ELF-1 (cell line): ENCODE data around the gene TTYH3.

Experiments
- DNase-seq: peaks from one replicate; pipeline ENCODE4 v3.0.0-alpha.2; 2016; ENCODE audit warnings: low read depth, low spot score

TTYH3 gene

DNA sequence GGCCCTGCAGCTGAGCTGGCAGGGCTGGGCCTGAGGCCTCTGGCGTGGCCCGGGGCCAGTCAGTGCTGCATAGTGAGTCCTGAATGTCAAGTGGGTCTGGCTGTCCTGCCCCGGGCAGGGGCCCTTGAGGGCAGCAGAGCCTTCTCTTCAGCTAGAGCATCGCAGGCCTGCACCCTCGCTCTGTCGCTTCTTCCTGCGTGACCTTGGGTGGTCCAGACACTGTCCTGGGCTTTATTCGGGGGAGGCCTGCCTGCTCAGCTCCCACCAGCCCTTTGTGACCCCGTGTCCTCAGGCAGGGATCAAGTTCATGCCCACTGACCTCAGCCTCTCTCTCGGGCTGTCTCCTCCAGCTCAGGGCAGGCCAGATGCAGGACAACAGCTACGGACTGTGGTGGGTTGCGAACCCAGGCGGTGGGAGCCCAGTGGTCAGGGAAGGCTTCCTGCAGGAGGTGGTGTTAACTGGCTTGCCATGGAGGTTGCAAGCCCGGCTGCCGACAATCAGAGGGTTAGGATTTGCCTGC, 3.4 kb downstream of the TTYH3 start:
- DNase-seq = no peak

DNA sequence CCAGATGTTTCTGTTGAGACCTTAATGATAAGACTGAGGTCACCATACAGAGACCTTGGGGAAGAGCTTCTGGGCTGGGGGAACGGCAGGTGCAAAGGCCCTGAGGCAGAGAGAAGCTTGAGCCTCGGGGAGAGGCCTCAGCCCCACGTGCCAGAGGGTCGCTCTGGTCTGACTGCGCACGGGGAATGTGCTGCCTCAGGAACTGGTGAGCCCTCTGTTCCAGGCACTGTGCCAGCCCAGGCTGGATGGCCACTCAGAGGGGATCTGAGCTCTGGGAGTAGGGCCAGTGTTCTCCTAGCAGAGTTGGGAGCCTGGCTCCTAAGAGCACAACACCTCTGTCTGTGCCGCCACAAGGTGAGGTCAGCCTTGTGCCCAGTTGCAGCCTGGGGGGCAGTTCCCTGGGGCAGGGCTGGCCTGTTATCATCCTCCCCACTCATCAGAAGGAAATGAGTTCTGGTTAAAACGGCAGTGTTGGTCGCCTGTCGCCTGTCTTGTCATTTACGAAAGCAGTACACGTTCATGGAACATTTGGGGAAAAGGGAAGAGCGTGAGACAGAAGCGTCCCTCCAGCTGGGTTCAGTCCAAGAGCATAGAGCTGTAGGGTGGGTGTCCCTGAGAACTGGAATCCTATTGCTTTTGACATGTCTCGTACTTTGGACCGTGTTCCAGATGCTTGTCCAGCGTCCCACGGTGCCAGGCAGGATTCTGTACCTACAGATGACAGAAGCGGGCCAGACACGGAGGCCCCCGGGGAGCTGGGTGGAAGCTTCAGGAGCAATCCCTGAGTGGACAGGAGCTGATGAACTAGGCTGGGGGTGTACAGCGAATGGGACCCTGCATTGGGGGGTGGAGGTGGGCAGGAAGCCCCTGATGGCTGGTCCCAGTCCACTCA, 4.3 kb downstream of the TTYH3 start:
- no peak for DNase-seq

DNA sequence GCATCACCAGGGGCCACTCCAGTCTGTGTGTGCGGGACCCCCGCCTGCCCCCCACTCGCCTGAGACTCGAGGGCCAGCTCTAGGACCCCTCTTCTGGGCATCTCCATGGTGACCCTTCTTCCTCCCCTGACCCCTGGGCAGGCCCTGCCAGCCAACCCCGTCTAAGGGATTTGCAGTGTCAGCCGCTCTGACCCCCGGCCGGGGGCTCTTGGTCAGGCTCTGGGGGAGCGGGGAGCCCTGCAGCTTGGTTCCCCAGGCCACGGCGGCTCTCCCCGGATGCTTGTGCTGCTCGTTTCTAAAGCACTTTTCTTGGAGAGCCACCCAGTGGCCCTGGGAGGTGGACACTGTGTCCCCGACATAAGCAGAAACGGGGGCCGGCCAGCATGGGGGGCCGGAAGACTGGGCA, 5.3 kb downstream of the TTYH3 start:
- DNase-seq = no peak

DNA sequence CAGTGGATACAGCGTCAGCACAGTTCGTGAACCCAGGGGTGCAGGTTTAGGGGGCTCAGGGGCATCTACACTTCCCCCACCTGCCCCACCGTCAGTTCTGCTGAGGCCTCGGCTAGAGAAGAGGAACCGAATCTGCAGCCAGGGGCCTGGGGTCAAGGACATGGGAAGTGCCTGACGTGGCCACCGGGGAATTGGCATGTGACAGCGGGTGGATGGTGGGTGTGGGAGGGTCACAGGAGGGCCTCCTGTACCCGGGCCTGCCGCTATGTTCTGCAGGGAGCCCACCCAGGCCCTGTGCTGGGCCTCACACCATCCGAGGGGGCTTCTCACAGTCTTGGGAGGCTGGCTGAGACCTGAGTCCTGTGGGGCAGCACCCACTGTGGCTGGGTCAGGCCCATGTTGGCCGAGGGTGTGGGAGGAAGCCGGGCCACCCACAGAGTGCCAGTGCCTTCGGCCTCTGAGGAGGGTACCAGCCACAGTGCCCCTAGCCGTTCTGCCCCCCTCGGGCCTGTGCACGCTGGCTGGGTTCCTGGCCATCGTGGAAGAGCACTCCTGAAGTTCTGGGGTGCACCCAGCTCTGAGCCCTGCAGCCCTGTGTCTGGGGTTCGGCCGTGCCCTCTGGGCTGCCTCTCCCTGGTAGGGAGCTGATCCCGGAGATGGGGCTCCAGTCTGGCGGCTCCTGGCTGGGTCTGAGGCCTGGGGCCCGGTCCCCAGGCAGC, 5.9 kb downstream of the TTYH3 start:
- no peak for DNase-seq

DNA sequence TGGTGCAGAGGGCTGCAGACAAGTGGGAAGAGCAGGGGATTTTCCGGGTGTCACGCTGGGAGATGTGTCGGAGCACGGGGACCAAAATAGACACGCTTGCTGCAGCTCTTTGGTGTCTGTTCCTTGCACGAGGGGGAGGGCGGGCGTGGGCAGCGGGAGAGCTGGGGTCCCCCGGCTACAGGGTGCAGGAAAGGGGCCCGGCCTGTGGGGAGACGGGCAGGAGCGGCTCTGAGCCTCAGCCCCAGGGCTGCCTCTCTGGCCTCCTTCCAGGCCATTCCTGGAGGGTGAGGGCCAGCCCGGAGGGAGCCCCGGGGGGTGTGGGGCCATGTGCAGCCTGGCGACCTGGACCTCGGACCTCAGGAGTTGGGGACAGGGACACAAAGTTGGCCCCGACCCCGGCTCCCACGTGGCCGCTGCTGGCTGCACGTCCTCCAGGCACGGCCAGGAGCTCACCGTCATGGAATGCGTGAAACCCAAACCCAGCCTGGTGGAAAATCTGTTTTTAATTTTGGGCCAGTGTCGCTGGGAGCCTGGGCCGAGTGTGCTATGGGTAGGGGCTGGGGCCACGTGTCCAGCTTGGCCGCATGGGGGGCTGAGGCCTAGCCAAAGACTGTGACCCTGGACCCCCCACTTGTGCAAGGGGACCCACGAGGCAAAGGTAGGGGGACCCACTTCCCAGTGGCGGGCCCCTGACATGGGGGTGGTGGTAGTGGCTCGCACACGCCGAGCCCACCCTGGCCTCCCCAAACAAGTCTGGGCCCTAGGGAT, 6.6 kb downstream of the TTYH3 start:
- no peak for DNase-seq

DNA sequence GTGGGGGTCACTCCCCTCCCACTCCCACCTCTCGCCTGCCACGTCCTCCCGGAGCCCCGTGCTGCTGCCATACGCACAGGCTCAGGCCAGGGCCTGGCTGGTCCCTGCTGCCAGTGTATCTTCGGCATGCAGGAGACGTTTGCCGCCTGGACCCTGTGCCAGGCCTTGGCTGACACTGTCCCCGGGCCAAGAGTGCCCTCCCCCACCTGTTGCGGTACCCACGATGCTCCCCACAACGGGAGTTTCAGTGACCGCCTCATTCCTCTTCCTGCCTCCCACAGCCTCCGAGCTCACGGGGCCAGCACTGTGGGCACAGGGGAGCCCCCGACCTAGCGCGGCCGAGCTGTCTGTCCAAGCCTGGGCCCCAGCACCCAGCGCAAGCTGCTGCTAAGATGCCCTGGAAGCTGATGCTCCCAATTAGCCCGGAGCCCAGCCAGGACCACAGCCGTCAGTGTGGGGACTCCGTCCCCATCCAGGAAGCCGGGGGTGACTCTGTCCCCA, 7.4 kb downstream of the TTYH3 start:
- no peak for DNase-seq

DNA sequence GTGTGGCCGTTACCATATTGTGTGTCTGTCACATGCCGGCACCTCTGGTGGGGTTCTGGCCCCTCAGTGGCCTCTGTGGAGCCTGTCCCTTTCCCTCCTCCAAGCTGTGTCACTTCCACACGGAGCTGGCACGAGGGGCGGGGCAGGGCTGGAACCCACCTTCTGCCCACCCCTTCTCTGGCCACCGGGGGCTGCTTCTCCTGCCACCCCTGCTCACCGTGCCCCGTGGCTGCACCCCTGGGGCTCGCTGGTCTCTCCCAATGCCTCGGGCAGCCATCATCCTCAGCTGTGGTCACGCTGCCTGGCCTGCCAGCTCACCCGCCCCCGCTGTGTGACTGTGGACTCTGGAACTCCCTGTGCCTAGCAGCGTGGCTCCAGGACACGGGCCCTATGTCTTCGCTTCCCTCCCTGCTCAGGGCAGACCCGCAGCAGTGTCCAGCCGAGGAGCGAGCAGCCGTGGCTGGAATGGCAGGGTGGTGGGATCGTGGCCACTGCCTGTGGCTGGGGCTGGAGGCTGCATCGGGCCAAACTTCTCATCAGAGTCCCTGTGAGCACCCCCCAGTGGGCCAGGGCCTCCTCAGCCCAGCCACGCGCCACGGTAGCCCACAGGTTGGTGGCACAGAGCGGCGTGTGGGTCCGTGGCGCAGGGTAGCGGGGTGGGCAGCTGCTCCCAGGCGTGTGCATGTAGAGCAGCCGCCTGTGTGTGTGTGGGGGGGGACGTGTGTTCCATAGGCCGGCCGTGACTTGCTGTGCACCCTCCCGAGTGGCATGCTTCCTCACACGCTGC, 8.1 kb downstream of the TTYH3 start:
- DNase-seq = no peak

DNA sequence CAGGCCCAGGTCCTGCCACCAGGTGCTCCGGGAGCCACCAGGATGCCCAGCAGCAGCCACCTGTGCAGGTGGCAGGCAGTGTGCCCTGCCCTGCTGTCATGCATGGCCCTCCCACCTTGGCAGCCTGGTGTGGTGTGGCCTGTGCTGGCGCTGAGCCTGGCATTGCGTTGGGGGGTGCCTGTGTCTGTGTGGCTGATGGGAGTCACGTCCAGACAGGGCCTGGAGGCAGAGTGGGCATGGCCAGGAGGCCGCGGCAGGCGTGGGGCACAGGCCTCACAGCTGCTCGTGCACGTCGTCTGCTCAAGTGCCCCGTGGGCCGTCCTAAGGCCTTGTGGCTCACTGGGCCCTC, 8.7 kb downstream of the TTYH3 start:
- no peak for DNase-seq

DNA sequence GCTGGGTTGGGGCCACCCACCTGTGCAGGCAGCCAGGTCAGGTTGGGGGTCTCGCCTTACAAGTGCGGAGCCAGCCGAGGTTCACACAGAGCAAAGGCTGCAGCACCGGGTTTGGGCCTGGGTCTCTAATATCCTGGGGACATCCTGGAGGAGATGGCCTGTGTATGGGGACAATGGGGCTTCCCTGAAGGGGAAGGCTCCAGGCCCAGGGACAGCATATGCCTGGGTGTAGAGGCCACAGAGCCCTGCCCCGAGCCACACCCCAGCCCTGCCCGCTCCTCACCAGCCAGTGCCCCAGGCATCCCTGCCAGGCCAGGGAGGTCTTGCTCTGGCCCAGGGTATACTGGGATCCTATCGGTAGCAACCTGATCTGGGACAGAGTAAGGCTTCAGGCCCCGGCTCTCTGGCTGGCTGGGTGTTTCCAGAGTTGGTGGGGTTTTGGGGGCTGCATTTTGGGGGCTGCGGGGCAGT, 9.1 kb downstream of the TTYH3 start:
- peak; percentile 61 for DNase-seq

DNA sequence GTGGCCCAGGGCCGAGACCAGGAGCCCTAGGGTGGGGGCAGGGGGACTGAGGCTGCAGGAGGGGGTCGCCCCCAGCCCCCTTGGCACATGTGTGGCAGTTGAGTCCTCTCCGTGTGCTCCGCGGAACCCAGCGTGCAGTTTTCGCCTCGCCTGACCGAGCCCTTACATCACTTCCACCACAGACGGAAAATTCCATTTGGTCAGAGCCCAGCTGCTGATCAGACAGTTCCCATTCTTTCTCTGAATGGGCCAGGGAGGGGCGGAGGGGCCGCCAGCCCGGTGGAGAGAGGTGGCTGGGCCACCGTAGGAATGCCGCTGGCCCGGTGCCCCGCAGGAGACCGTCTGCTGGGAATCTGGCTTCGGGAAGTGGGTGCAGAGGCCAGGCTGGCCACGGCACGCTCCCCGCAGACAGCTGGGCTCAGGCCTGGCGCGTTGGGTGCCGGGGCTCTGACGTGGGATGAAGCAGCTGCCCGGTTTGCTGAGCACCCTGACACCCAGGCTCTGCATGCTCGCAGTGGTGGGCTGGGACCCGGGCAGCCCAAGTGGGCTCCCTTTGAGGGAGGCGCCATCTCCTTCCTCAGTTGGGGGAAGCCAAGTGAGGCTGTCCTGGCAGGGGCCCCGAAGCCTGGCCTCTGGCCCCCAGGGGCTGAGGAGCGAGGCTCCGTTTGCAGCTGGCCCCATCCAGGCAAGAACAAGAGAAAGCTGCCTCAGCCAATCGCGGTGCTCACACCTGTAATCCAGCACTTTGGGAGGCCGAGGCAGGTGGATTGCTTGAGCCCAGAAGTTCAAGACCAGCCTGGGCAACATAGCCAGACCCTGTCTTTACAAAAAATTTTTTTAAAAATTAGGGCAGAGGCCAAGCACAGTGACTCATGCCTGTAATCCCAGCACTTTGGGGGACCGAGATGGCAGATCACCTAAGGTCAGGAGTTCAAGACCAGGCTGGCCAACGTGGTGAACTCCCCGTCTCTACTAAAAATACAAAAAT, 9.9 kb downstream of the TTYH3 start:
- peak; percentile 94 for DNase-seq

DNA sequence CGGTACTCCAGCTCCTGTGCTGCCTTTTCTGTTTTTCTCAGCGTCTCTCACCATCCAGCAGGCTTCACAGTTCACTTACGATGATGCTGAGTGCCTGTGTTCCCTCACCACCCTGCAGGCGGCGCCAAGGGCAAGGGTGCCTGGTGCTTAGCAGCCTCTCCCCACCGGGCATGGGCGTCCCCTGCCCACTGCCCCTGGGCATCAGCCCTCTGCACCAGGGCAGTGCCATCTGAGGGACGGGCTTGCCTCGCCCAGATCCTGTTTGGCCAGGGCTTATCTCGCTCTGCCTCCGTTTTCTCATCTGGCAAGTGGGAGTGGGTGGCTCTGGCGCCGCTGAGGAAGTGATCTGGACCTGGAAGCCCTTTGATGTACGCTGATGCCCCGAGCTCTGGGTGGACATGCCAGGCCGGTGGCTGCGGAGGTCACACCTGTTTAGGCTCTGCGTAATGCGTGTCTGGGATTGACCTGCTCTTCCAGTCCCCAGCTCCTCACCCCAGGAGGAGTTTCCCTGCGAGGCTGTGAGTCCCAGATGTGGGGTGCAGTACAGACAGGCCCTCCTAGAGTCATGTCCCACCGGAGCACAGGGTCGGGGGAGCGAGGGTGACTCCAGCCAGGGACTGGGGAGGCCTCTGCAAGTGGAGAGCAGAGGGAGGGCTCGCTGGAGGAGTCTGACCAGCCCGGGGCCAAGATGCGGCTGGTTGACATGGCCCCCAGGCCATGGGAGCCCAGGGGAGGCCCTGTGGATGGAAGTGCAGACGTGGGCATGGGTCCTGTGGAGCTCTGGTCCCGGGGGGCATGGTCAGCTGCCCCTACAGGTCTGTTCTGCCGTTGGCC, 11.8 kb downstream of the TTYH3 start:
- DNase-seq = peak; percentile 54

DNA sequence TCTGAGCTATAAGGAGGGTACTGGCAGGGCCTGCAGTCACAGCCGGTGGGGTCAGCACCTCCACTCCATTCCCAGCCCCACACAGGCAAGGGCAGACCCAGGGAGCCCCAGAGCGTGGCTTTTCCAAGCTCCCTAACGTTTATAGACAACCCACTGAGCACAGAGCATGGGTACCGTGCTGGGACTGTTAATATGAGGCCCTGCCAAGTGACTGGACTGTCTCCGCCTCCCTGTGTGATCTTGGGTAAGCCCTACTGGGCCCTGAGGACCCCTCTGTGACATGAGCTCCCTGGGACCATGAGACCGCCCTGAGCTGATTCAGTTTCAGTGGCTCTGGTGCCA, 12.4 kb downstream of the TTYH3 start:
- DNase-seq = no peak

DNA sequence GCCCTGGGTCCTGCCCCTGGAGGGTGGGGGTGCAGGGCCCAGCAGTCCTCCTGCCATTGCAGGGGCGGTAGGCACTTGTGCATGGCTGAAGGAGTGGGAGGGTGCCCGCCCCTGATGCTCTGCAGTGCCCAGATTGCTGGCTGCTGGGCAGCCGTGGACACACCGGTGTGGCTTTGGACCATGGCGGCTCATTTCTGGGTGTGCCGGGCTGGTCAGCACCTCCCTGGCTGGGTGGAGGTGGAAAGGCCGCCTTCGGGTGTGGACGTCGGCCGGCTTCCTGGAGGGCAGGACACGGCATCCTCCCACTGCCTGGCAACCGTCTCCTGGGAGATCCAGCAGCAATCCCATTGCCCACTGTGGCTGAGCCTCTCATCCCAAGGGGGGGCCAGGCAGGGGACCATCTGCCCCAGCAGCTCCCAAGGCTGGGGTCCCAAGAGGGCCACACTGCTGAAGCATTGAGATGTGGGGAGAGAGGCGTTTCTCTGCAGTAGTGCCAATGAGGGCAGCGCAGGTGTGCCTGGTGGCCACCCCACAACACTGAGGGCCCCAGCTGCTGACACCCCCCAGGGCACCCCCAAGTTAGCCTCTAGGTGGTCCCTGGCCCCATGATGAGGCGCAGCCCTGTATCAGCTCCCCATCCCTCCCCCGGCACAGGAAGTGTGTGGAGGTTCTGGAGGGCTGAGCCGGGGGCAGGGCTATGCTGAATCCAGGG, 12.9 kb downstream of the TTYH3 start:
- no peak for DNase-seq

DNA sequence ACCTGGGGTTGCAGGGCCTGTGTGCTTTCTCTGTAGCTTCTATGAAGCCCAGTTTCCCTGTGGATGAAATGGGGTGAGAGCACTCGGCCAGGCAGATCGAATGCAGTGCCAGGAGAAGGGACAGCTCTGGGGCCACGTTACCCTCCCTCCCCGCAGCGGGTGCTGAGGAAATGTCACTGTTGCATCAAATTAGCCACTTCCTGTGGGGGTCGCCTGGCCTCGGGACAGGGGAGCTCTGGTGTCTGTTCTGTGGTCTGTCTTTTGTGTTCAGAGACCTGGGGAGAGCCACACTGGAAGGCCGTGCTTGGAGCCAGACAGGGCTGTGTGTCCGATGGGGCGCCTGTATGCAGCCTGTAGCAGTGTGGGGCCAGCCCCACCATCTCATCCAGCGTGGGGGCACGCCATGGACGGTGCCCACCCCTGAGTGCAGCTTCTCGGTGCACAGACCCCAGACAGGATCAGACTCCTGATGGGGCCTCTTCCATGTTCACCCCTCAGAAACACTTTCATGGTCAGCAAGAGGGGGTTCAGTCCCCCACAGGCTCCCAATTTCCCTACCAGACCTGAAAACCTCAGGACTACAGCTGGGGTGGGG, 13.6 kb downstream of the TTYH3 start:
- peak; percentile 55 for DNase-seq

DNA sequence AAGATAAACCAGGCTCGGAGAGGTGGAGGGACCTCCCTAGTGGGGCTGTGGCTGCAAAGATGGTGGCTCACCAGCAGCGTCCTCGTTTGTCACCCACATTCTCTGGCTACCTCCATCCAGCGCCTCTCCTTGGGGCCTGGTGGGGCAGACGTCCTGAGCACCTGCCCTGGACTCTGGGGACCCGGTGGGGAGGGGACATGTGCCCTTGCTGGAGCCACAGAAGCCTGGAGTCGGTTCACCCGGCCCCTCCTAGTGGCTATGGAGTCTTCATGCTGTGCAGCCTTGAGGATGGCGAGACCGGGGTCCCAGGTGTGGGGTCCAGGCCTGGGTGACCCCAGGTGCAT, 14.5 kb downstream of the TTYH3 start:
- DNase-seq = no peak

DNA sequence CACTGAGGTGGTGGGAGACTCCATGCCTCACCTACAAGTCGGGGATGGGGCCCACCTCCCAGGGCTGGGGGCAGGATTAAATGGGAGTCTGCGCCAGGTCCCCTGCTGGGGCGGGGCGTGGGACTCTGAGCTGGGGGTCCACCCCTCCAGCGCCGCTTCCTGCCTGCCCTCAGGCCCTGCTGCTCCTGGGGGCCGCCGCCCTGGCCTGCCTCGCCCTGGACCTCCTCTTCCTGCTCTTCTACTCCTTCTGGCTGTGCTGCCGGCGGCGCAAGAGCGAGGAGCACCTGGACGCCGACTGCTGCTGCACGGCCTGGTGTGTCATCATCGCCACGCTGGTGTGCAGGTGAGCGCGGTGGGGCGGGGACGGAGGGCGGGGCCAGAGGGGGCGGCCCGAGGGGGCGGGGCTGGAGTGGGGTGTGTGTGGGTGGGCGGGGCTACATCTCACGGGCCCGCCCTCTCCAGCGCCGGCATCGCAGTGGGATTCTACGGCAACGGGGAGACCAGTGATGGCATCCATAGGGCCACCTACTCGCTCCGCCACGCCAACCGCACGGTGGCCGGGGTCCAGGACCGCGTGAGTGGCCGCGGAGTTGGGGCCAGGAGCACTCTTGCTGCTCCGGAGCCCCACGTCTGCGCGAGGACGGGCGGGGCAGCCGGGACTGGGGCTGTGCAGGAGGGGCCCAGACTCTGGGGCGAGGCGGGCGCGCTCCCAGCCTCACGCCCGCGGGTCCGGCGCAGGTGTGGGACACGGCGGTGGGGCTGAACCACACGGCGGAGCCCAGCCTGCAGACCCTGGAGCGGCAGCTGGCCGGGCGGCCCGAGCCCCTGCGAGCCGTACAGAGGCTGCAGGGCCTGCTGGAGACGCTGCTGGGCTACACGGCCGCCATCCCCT, 15.1 kb downstream of the TTYH3 start:
- peak; percentile 77 for DNase-seq

DNA sequence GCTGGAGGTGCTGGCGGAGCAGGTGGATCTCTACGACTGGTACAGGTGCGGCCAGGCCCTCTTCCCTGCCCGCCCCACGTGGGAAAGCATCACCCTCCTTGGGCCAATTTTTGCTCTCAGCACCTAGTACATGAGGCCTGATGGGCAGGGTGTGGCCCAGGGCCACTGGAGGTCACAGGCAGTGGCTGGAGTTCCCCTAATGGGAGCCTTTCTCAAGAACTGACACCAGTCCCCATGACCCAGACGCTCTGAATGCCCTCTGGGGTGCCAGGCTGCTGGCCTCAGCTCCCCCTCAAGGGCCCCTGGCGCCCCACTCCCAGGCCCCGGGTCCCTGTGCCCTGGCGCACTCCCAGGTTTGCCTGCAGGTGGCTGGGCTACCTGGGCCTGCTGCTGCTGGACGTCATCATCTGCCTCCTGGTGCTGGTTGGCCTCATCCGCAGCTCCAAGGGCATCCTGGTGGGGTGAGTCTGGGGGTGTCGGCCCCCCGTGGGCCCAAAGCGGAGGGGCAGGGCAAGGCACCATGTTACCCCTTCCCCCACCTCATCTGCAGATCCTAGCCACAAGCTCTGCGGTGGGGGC, 15.9 kb downstream of the TTYH3 start:
- DNase-seq = no peak
